Mesothelial cell of epicardium (in vitro differentiated cells): ENCODE results near the gene RIIAD1. TPM values are rescaled to one million over a fixed set of nuclear protein-coding genes. Genes with fewer than 3 reads are reported as not detected.
"Not testable (repeated sequence)": the region's sequence is repeated elsewhere in the genome, so short reads cannot be mapped to it uniquely, and the experiment has no call there.

ENCODE experiments used
- DNase-seq, 2 experiments: peaks; one replicate each; pipeline ENCODE4 v3.0.0; 2021; ENCODE audit warnings: low spot score in 2 of 2; ENCODE audit not compliant: unreplicated experiment in 2 of 2
- H3K27ac Mint-ChIP-seq: 2 replicates; pipeline ENCODE4 v1.8.0; 2021; ENCODE audit warnings: mixed read lengths
- H3K27me3 Mint-ChIP-seq: 2 replicates; pipeline ENCODE4 v1.8.0; 2021; ENCODE audit warnings: low read depth, mixed read lengths
- H3K36me3 Mint-ChIP-seq: 2 replicates; pipeline ENCODE4 v1.8.0; 2021; ENCODE audit warnings: mixed read lengths
- H3K4me1 Mint-ChIP-seq: 2 replicates; pipeline ENCODE4 v1.8.0; 2021; ENCODE audit warnings: mixed read lengths
- H3K4me3 Mint-ChIP-seq: 2 replicates; pipeline ENCODE4 v1.8.0; 2021; ENCODE audit warnings: mild to moderate bottlenecking, moderate library complexity, mixed read lengths
- H3K9me3 Mint-ChIP-seq: 2 replicates; pipeline ENCODE4 v1.8.0; 2021; ENCODE audit warnings: mixed read lengths
- CTCF ChIP-seq: fragments of 200-600 bp; sonication (generic); IDR thresholded peaks from one replicate; pipeline ENCODE4 v1.5.0; 2021; ENCODE audit warnings: antibody characterized with exemption; ENCODE audit not compliant: unreplicated experiment
- total RNA-seq: library from RNA; stranded (reverse); gene quantifications from 3 replicates; pipeline ENCODE4 v1.2.1, GENCODE V29; 2021

Gene RIIAD1
- total RNA-seq, 1 donor from 2014 or later: not detected

GRCh38 chr1:151729966-151730291 lies 8.6 kb downstream of the RIIAD1 start:
- TF ChIP-seq CTCF: no peak
- no peak for DNase-seq
- Mint-ChIP-seq H3K9me3 (no peaks in the 10 kb centered on the region), H3K36me3 (no peaks in the 10 kb centered on the region), H3K27me3 (peaks cover 39% of the 10 kb centered on the region), H3K27ac (no peak overlapping the region), H3K4me3 (no peak overlapping the region), H3K4me1 (no peaks in the 10 kb centered on the region)

- H3K36me3 Mint-ChIP-seq: no peaks in the 10 kb centered on the region
- H3K9me3 Mint-ChIP-seq: peaks cover 10% of the 10 kb centered on the region
- TF ChIP-seq CTCF: no peak
- H3K4me1 Mint-ChIP-seq: no peaks in the 10 kb centered on the region
- DNase-seq: no peak
- H3K27me3 Mint-ChIP-seq: peaks cover 14% of the 10 kb centered on the region
- H3K4me3 Mint-ChIP-seq: no peak overlapping the region
- H3K27ac Mint-ChIP-seq: no peak overlapping the region
These were observed 11.8 kb downstream of the RIIAD1 start for GRCh38 chr1:151733126-151733525.

GRCh38 chr1:151733995-151734394 lies 12.7 kb downstream of the RIIAD1 start:
- H3K4me3 Mint-ChIP-seq, H3K27me3 Mint-ChIP-seq, H3K27ac Mint-ChIP-seq, DNase-seq, H3K36me3 Mint-ChIP-seq, H3K4me1 Mint-ChIP-seq: not testable (repeated sequence)
- H3K9me3 Mint-ChIP-seq: peaks cover 11% of the 10 kb centered on the region

GRCh38 chr1:151737026-151737425 lies 15.7 kb downstream of the RIIAD1 start:
- Mint-ChIP-seq H3K4me3 (no peak overlapping the region), H3K4me1 (peaks cover 12% of the 10 kb centered on the region), H3K36me3 (no peaks in the 10 kb centered on the region), H3K27ac (no peak overlapping the region), H3K9me3 (peaks cover 11% of the 10 kb centered on the region), H3K27me3 (peaks cover 2% of the 10 kb centered on the region)
- no peak for TF ChIP-seq CTCF
- no peak for DNase-seq

- no peak for TF ChIP-seq CTCF
- Mint-ChIP-seq H3K36me3 (no peaks in the 10 kb centered on the region), H3K27ac (no peak overlapping the region), H3K4me3 (no peak overlapping the region), H3K27me3 (peaks cover 5% of the 10 kb centered on the region), H3K9me3 (peaks cover 11% of the 10 kb centered on the region), H3K4me1 (peaks cover 12% of the 10 kb centered on the region)
- DNase-seq: no peak
These were observed 16.2 kb downstream of the RIIAD1 start for GRCh38 chr1:151737479-151737878.

- H3K27ac Mint-ChIP-seq: peak overlapping the region; percentile 82
- H3K27me3 Mint-ChIP-seq: peaks cover 21% of the 10 kb centered on the region
- no peaks in the 10 kb centered on the region for H3K36me3 Mint-ChIP-seq
- DNase-seq: no peak
- H3K9me3 Mint-ChIP-seq: peaks cover 11% of the 10 kb centered on the region
- TF ChIP-seq CTCF: no peak
- no peak overlapping the region for H3K4me3 Mint-ChIP-seq
- peaks cover 18% of the 10 kb centered on the region for H3K4me1 Mint-ChIP-seq
These were observed 18.5 kb downstream of the RIIAD1 start for GRCh38 chr1:151739590-151740355.
